Parathyroid adenoma (tissue), 2 donors: Measurements from ENCODE around the gene RHOT1.

Experiments used
- H2AFZ ChIP-seq: fragments of 300-600 bp; sonication (generic); one replicate; pipeline ENCODE4 v1.7.0; 2017; ENCODE audit warnings: antibody characterized with exemption, mild to moderate bottlenecking
- H3K27ac ChIP-seq: fragments of 300-600 bp; sonication (generic); one replicate; pipeline ENCODE4 v1.7.0; 2017
- H3K27me3 ChIP-seq: fragments of 300-600 bp; sonication (generic); one replicate; pipeline ENCODE4 v1.7.0; 2017; ENCODE audit warnings: low read length; ENCODE audit not compliant: control insufficient read depth, insufficient read depth
- H3K36me3 ChIP-seq: fragments of 300-600 bp; sonication (generic); one replicate; pipeline ENCODE4 v1.7.0; 2017; ENCODE audit warnings: low read length; ENCODE audit not compliant: control insufficient read depth, insufficient read depth
- H3K4me1 ChIP-seq: fragments of 300-600 bp; sonication (generic); one replicate; pipeline ENCODE4 v1.7.0; 2017; ENCODE audit warnings: control low read depth
- H3K4me2 ChIP-seq: fragments of 300-600 bp; sonication (generic); one replicate; pipeline ENCODE4 v1.7.0; 2017; ENCODE audit warnings: low read length
- H3K4me3 ChIP-seq: fragments of 300-600 bp; sonication (generic); one replicate; pipeline ENCODE4 v1.7.0; 2017; ENCODE audit warnings: low read depth, low read length
- H3K79me2 ChIP-seq: fragments of 300-600 bp; sonication (generic); one replicate; pipeline ENCODE4 v1.7.0; 2017; ENCODE audit warnings: control low read depth
- H3K9ac ChIP-seq: fragments of 300-600 bp; sonication (generic); one replicate; pipeline ENCODE4 v1.7.0; 2017; ENCODE audit warnings: mild to moderate bottlenecking
- H3K9me3 ChIP-seq: fragments of 300-600 bp; sonication (generic); one replicate; pipeline ENCODE4 v1.7.0; 2017; ENCODE audit warnings: low read length; ENCODE audit not compliant: control insufficient read depth
- TF ChIP-seq, protein P1 (sequence below): fragments of 300-600 bp; sonication (generic); IDR thresholded peaks from one replicate; pipeline ENCODE4 v1.7.0; 2017; ENCODE audit warnings: antibody characterized with exemption, mild to moderate bottlenecking
- donor health status: primary hyperparathyroidism.

RHOT1 gene

DNA sequence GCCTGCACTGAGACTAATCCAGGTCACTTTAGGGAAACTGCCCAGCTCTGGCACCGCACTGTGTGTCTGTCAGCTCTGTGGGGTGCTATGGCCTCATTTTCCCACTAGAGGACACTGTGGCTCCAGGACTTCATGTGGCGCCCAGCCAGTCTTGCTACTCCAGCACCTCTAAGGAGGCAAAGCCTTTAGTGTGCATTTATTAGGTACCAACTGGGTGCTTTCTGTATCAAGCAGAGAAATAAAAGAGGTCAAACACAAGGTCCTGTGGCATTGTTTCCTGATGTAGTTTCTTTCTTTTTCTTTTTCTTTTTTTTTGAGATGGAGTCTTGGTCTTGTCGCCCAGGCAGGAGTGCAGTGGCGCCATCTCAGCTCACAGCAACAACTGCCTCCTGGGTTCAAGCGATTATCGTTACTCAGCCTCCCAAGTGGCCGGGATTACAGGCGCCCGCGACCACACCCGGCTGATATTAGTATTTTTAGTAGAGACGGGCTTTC is 110.9 kb downstream of the RHOT1 start:
- TF ChIP-seq, protein P1, sequence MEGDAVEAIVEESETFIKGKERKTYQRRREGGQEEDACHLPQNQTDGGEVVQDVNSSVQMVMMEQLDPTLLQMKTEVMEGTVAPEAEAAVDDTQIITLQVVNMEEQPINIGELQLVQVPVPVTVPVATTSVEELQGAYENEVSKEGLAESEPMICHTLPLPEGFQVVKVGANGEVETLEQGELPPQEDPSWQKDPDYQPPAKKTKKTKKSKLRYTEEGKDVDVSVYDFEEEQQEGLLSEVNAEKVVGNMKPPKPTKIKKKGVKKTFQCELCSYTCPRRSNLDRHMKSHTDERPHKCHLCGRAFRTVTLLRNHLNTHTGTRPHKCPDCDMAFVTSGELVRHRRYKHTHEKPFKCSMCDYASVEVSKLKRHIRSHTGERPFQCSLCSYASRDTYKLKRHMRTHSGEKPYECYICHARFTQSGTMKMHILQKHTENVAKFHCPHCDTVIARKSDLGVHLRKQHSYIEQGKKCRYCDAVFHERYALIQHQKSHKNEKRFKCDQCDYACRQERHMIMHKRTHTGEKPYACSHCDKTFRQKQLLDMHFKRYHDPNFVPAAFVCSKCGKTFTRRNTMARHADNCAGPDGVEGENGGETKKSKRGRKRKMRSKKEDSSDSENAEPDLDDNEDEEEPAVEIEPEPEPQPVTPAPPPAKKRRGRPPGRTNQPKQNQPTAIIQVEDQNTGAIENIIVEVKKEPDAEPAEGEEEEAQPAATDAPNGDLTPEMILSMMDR = peak; percentile 97
- Histone ChIP-seq H2AFZ (no peak overlapping the region), H3K9me3 (no peaks in the 10 kb centered on the region), H3K36me3 (no peaks in the 10 kb centered on the region), H3K79me2 (no peaks in the 10 kb centered on the region), H3K4me1 (no peaks in the 10 kb centered on the region), H3K4me3 (no peak overlapping the region), H3K27ac (no peak overlapping the region), H3K27me3 (no peaks in the 10 kb centered on the region), H3K9ac (no peak overlapping the region), H3K4me2 (no peak overlapping the region)

DNA sequence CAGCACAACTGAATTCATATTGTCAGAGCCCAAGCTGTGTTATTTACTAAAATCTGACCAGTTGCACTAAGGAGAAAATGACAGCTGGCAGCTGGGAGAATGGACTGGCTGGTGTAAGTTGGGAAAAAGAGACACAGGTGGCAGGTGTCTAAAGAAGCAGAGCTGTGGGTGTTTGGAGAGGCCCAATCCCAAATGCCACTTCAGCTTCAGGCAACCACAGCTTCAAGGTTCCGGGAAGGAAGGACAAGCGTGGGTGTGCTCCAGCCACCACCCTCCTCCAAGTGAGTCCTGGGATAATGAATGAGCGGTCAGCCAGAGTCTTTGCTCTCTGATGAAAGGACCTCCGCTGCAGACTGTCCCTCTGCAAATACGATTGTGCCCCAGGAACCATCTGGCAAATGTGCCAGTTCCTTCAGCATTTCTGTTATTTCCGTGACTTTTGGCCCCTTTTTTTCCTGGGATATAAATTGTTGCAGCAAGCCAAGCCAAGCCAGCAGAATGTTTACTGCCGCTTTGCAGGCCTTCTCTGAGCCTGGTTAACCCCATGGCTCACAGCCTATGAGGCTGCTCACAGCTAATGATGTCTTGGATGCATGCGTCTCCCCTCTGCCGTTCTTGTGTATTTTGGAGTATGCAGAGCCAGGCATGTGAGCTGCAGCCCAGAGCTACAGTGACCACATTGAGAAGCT is 113.9 kb downstream of the RHOT1 start:
- TF ChIP-seq, protein P1 = no peak
- no peaks in the 10 kb centered on the region for H3K9me3 ChIP-seq
- H3K4me1 ChIP-seq = no peaks in the 10 kb centered on the region
- H2AFZ ChIP-seq = no peak overlapping the region
- no peaks in the 10 kb centered on the region for H3K27me3 ChIP-seq
- H3K4me3 ChIP-seq = no peak overlapping the region
- H3K9ac ChIP-seq = no peak overlapping the region
- H3K4me2 ChIP-seq = no peak overlapping the region
- H3K27ac ChIP-seq = no peak overlapping the region
- no peaks in the 10 kb centered on the region for H3K36me3 ChIP-seq
- no peaks in the 10 kb centered on the region for H3K79me2 ChIP-seq

DNA sequence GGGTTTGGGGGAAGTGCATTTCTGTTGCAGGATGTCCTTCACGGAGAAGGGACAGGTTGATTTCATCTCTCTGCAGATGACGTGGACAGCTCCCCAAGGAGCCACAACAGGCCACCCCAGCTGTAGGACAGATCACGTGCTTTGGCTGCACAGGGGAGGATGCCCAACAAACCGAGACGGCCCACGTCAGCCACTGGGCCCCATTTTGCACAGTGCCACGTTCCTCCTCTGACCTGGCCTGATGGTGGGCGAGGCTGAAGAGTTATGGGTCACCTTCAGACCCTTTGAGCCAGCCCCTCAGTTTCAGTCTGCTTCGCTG is 114.4 kb downstream of the RHOT1 start:
- Histone ChIP-seq H3K9me3 (no peaks in the 10 kb centered on the region), H3K9ac (no peak overlapping the region), H3K4me2 (no peak overlapping the region), H3K4me3 (no peak overlapping the region), H3K4me1 (no peaks in the 10 kb centered on the region), H3K79me2 (no peaks in the 10 kb centered on the region), H3K27ac (no peak overlapping the region), H3K36me3 (no peaks in the 10 kb centered on the region), H3K27me3 (no peaks in the 10 kb centered on the region), H2AFZ (no peak overlapping the region)
- TF ChIP-seq, protein P1 = no peak

DNA sequence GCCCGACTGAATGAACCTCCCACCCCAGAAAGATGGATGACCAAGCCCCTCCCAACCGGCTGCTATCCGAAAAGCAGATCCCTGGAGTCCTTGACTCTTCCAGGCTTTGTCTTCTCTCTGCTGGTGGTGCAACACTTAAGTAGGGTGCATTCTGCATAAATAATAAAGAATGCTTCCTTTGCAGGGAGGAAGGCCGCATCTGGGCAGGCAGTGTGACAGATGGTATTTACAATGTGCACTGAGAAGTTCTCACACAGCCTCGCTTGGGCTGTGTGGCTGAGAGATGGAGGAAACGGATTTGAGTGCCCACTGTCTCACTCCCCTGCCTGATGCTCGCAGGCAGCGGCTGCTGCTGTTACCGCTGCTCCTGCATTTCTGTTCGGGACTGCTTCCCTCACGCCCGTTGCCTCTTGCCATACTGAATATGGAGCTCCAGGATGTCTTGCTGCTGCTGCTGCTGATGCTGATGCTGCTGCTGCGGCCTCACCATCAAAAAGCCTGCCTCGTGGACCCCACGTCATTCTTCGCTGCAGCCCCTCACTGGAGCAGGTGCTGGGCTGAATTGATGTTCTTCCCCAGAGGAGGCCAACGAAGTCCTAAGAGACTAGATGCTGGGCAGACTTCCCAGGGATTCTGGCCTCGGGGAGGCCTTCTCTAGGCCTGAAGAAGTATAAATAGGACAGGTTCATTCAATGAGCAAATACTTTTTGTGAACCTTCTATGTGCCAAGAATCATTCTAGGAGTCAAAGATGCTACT is 116.3 kb downstream of the RHOT1 start:
- no peaks in the 10 kb centered on the region for H3K9me3 ChIP-seq
- no peaks in the 10 kb centered on the region for H3K27me3 ChIP-seq
- no peak overlapping the region for H2AFZ ChIP-seq
- H3K27ac ChIP-seq = no peak overlapping the region
- TF ChIP-seq, protein P1 = no peak
- H3K9ac ChIP-seq = no peak overlapping the region
- H3K4me3 ChIP-seq = no peak overlapping the region
- no peaks in the 10 kb centered on the region for H3K79me2 ChIP-seq
- H3K4me1 ChIP-seq = no peaks in the 10 kb centered on the region
- no peaks in the 10 kb centered on the region for H3K36me3 ChIP-seq
- no peak overlapping the region for H3K4me2 ChIP-seq
